ENCODE data around the gene PLA2G5.

PLA2G5 gene

GRCh38 chr1:20068722-20069121 is 1.3 kb upstream of the PLA2G5 start:
- no peak for DNase-seq (ENCODE audit: low read depth in 3 of 3)

DNA sequence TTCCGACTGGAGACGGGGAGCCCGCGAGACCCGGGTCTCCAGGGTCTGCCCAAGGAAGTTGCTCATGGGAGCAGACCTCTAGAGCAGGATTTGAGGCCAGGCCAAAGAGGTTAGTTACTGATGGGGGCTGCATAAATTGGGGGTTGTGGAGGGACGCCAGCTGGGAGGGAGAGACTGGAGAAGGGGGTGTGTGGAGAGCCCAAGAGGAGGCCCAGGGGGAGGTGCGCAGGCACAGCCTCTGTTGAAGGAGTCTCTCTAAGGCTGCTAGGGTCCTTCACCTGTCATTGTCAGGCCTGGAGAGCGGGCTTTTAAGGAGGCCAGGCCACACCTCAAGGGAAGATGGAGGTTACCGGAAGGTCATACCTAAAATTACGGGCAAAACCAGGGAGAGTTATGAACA is 363 bp downstream of the PLA2G5 start:
- DNase-seq (ENCODE audit: low read depth in 3 of 3), result no peak

DNA sequence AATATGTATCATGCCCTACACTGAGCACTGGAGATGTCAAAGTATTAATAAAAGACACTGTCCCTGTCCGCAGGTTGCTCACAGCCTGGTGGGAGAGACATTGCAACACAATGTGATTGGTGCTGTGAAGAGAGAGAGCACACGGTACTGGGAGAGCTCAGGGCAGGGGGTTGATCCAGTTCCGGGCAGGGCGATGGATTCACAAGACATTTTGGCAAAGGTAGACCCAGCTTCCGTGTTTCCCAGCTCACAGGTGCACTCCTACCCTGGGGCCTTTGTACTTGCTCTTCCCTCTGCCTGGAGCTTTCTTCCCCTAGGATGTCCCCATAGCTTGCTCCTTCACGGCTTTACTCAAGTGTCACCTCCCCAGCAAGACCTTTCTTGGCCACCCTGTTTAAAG is 1.4 kb downstream of the PLA2G5 start:
- DNase-seq (ENCODE audit: low read depth in 3 of 3), result no peak

- DNase-seq (ENCODE audit: low read depth in 3 of 3), result no peak
Observed at GRCh38 chr1:20072771-20073170, 2.8 kb downstream of the PLA2G5 start.

DNA sequence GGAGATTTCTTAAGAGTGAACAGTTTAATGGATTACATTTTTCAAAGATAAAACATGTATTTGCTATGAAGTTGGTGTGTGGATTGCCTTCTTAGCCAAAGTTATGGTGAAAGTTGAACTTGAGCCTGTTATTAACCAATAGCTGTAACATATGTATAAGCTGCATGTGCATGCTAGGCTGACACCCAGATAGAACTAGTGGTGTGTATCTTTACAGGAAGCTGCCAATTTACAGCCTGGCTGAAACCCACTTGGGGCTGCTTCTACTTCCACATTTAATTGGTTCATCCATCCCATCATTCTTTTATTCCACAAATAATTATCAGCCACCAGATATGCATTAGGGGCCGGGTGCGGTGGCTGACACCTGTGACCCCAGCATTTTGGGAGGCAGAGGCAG is 3.3 kb downstream of the PLA2G5 start:
- no peak for DNase-seq (ENCODE audit: low read depth in 3 of 3)

GRCh38 chr1:20074055-20074724 is 4.2 kb downstream of the PLA2G5 start:
- DNase-seq (ENCODE audit: low read depth in 3 of 3), result no peak

GRCh38 chr1:20074725-20075171 is 4.8 kb downstream of the PLA2G5 start:
- DNase-seq (ENCODE audit: low read depth in 3 of 3), result no peak

DNA sequence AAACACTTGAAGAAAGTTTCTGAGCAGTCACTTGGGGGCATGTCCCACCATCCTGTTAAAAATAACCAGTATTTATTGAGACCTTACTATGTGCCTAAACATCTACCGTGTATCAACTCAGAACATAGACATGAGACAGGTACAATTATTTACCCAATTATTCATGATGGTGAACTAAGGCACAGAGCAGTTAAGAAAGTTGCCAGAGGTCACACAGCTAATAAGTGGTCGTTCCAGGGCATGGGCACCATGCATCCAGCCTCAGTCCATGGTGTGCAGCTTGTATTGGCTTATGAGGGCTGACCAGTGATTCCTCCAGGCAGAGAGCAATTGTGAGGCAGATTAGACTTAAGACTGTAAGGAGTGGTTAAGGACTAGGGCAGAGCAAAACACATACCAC is 5.4 kb downstream of the PLA2G5 start:
- DNase-seq (ENCODE audit: low read depth in 3 of 3), result no peak

GRCh38 chr1:20076223-20076622 is 6.2 kb downstream of the PLA2G5 start:
- DNase-seq (ENCODE audit: low read depth in 3 of 3), result no peak

DNA sequence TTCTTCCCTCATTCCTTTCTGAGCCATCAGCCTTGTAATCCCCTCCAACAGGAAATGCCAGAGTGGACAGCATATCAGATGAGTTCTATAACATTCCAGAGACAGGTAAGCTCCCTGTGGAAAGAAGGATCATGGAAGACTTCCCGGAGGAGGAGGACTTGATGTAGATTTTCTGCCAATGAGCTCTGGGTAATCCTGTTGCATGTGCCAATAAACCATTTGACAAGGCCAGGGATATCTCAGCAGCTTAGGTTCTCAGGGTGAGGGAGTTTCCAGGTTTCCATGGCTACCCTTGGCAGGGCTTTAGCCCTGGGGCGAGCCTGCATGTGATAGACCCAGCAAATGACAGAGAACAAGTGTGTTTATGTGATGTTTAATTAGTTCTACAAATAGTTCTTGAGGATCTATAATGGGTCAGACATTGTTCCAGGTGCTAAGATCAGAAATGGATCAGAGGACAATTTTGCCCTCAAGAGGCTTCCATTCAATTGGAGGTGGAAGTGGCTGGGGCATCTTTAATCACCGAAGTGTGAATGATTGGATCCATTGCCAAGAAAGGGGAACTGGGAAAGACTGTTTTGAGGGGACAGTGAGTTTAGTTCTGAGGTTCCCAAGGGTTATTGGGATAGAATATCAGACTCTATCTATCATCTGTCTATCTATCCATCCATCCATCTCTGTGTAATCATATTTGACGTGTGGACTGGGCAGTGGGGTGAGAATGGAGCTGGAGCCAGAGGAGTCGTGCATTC is 6.9 kb downstream of the PLA2G5 start:
- no peak for DNase-seq (ENCODE audit: low read depth in 3 of 3)

DNA sequence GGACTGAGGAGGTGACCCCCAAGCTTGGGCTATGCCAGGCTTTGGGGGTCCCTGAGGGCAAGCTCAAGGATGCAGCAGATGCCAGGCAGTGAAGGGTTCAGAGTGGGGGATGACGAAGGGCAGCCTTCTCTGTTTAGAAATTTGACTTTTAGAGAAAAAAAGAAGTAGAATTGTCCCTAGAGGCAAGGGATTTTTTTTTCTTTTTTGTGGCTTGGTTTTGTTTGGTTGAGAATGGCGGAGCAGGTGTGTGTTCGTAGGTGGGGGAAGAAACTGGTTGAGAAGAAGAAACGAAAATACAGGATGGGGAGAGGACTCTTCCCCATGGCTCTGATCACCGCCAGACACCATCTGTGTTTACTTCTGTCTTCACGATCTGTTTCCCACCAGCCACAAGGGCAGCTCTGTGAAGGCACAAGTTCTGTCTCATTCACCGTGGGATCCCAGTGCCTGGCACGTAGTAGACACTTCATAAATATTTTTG is 8.2 kb downstream of the PLA2G5 start:
- DNase-seq (ENCODE audit: low read depth in 3 of 3), result no peak

GRCh38 chr1:20078711-20079110 is 8.7 kb downstream of the PLA2G5 start:
- DNase-seq (ENCODE audit: low read depth in 3 of 3), result no peak

DNA sequence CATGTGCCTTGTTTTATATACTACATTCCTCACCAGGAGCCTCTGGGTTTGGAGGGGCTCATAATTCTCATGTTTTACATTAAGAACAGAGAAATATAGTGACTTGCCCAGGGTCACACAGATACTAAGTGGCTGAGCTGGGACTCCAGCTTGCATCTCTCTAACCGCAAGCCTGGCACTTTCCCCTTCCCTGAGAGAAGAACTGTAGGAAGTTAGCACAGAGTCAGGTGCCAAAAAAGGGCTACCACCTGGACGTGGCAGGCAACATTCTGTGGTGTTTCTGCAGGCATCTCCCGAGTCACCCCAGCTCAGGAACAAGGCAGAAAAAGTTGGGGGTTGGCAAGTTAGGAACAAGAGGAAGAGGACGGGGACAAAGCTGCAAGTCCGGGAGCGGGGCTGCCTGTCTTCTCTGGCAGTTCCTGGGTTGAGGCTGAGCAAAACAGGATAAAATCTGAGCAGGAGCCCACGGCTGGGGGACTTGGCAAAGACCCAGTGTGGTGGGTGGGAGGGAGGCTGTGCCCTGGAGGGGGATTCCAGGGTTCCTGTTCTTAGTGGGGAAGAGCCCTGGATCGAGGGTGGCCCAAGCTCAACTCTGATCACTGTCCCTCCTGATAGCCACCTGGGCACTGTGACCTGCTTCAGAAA is 9.8 kb downstream of the PLA2G5 start:
- no peak for DNase-seq (ENCODE audit: low read depth in 3 of 3)

DNA sequence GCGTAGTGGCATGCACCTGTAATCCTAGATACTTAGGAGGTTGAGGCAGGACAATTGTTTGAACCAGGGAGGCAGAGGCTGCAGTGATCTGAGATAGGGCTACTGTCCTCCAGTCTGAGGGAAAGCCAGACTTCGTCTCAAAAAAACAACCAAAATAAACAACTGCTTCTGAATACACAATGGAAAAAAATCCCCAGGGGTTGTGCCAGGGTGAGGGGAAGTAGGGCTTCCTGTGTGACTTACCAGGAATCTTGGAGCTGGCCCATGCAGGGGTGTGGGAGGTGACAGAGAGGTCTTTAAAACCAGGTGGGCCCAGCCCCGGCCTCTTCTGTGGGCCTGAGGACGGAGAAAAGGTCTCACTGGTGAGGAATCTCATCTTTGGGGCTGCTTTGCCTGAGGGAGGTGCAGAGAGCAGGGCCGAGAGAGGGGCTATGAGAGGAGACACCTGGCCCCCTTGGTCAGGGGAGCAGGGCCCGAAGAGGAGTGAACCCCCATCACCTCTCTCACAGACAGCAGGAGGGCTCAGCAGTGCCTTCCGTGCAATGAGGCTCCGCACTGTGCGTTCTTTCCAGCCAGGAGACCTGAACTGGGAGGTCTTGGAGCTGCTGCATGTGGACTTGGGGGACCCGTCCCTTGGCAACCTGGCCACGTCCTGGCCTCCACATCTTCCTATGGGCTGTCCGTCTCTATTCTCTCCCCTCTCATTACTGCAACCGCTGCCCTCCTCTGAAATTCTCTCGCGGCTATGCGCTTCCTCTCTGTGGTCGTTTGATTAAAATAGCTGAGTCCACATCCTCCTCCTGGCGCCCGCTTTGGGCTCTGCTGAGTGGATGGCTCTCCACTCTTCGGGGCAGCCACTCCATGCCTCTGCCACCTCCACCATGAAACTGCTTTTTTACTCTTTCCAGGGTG is 10.7 kb downstream of the PLA2G5 start:
- no peak for DNase-seq (ENCODE audit: low read depth in 3 of 3)

- DNase-seq (ENCODE audit: low read depth in 3 of 3), result no peak
Observed at GRCh38 chr1:20081353-20081810, 11.4 kb downstream of the PLA2G5 start.

GRCh38 chr1:20082772-20083171 is 12.8 kb downstream of the PLA2G5 start:
- DNase-seq (ENCODE audit: low read depth in 3 of 3), result no peak

GRCh38 chr1:20083178-20083944 is 13.4 kb downstream of the PLA2G5 start:
- no peak for DNase-seq (ENCODE audit: low read depth in 3 of 3)

- no peak for DNase-seq (ENCODE audit: low read depth in 3 of 3)
Observed at GRCh38 chr1:20086800-20087199, 16.8 kb downstream of the PLA2G5 start.

DNA sequence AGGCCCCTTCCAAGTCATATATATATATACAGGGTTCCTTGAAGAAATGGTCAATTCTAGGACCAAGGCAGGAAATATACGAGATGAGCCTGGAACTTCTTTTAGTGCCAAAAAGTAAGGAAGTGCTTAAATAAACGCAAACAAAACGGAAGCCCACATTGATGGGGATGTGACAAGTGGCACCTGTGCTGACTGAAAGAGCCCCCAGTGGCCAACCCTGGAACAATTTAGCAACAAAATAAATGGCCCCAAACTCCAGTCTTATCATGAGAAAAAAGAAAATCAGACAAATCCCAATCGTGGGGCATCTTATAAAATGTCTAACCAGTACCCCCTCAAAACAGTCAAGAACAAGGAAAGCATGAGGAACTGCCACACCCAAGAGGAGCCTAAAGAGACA is 17.7 kb downstream of the PLA2G5 start:
- no peak for DNase-seq (ENCODE audit: low read depth in 3 of 3)

DNA sequence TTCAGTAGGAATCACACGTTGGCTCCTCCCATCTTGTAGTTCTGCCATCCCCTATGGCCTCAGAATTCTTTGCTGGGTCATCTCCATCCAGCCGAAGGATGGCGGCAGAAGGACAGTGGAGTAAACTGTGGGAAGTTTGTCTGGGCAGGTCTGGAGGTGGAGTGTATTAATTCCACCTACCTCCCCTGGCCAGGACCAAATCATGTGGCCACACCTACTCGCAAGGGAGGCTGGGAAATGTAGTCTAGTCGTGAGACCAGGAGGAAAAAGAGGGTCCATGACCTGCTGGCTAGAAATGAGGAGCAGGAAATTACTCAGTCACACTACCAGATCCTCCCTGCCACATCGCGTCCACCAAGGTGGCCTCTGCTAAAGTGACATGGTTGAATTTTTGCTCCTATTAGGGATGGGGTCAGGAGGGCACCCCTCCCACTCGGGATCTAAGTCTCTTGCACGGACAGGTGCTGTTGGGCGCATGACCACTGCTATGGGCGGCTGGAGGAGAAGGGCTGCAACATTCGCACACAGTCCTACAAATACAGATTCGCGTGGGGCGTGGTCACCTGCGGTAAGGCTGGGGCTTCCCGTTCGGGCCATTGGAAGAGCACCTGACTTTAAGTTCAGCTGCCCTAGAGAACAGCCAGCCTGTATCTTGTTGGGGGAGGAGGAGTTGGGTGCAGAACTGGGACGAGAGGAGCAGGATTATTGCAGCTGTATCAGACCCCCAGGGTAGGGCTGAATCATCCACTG is 19.5 kb downstream of the PLA2G5 start:
- no peak for DNase-seq (ENCODE audit: low read depth in 3 of 3)
